GM12878 (cell line): ENCODE data around the gene HTR2B. TPM values are rescaled to one million over a fixed set of nuclear protein-coding genes. Genes with fewer than 3 reads are reported as not detected.
A peak's percentile ranks its signal among the peaks of the same experiment; 100 is the strongest.

Source experiments
- CBX3 ChIP-seq: fragments of 200-600 bp; sonication (generic); IDR thresholded peaks from 2 replicates; pipeline ENCODE4 v1.6.1; 2016; ENCODE audit warnings: low read depth, borderline replicate concordance
- CTCF ChIP-seq, 3 experiments: IDR thresholded peaks in 2 of 3; conservative IDR thresholded peaks in 1 of 3; 2 replicates each; pipeline ENCODE4 v1.5.1; 2011; ENCODE audit warnings: low read depth in 3 of 3, low read length in 3 of 3, mild to moderate bottlenecking in 3 of 3, control low read depth in 2 of 3, moderate library complexity in 2 of 3, inconsistent platforms in 1 of 3, mixed read lengths in 1 of 3; ENCODE audit not compliant: control insufficient read depth in 2 of 3, insufficient read depth in 1 of 3; ENCODE audit errors: extremely low read depth in 1 of 3
- EGR1 ChIP-seq, 2 experiments: IDR thresholded peaks; 1 replicate in 1 of 2; 2 replicates in 1 of 2; pipeline ENCODE4 v1.6.1; 2011 to 2012; ENCODE audit warnings: low read depth in 2 of 2, low read length in 2 of 2, borderline replicate concordance in 1 of 2, mild to moderate bottlenecking in 1 of 2, moderate library complexity in 1 of 2
- EP300 ChIP-seq, 2 experiments: fragments of 150-350 bp in 1 of 2; IDR thresholded peaks; 2 replicates each; pipeline ENCODE4 v1.6.1; 2011 to 2012; ENCODE audit warnings: low read depth in 2 of 2, low read length in 2 of 2, borderline replicate concordance in 1 of 2, improper control_type of control experiment in 1 of 2, inconsistent platforms in 1 of 2; ENCODE audit not compliant: control insufficient read depth in 1 of 2
- GABPA ChIP-seq: IDR thresholded peaks from 2 replicates; pipeline ENCODE4 v1.6.1; 2014; ENCODE audit warnings: antibody characterized with exemption, low read depth, mild to moderate bottlenecking, inconsistent platforms
- NR2F1 ChIP-seq: fragments of 450-650 bp; conservative IDR thresholded peaks from 2 replicates; pipeline ENCODE4 v1.6.1; 2017; ENCODE audit warnings: mild to moderate bottlenecking
- PKNOX1 ChIP-seq: fragments of 450-650 bp; IDR thresholded peaks from 2 replicates; pipeline ENCODE4 v1.6.1; 2016; ENCODE audit warnings: mild to moderate bottlenecking
- RUNX3 ChIP-seq: IDR thresholded peaks from 2 replicates; pipeline ENCODE4 v1.6.1; 2012; ENCODE audit warnings: low read length, inconsistent platforms
- TARDBP ChIP-seq: IDR thresholded peaks from 2 replicates; pipeline ENCODE4 v1.6.1; 2016; ENCODE audit warnings: borderline replicate concordance
- YY1 ChIP-seq: IDR thresholded peaks from 2 replicates; pipeline ENCODE4 v1.6.1; 2011; ENCODE audit warnings: low read depth, mild to moderate bottlenecking, low read length
- ZBTB40 ChIP-seq: fragments of 450-650 bp; IDR thresholded peaks from 2 replicates; pipeline ENCODE4 v1.6.1; 2016; ENCODE audit warnings: mild to moderate bottlenecking, moderate library complexity, borderline replicate concordance
- ZNF592 ChIP-seq: fragments of 450-650 bp; IDR thresholded peaks from 2 replicates; pipeline ENCODE4 v1.6.1; 2017; ENCODE audit warnings: mild to moderate bottlenecking, moderate library complexity
- ZNF687 ChIP-seq: fragments of 450-650 bp; IDR thresholded peaks from 2 replicates; pipeline ENCODE4 v1.6.1; 2017; ENCODE audit warnings: mild to moderate bottlenecking, moderate library complexity
- polyA plus RNA-seq, 11 experiments: library from polyadenylated mRNA; depleted of rRNA in 4 of 11; unstranded in 6 of 11; stranded (reverse) in 5 of 11; fragments of >200 nt; fragmentation: Nextera tagmentation in 4 of 11; fragmentation: Illumina TruSeq in 1 of 11; extraction: Ambion mirVana in 4 of 11; extraction: Trizol in 1 of 11; gene quantifications; 1 replicate in 1 of 11; 2 replicates in 10 of 11; pipeline versions ENCODE4 v1.2.1 to v1.2.3, GENCODE V29; 2011 to 2016; ENCODE audit warnings: inconsistent platforms in 2 of 11, missing spikeins in 2 of 11, low read depth in 1 of 11
- total RNA-seq, 4 experiments: library from RNA; depleted of rRNA in 3 of 4; stranded (reverse); fragments of >200 nt in 3 of 4; fragmentation: Illumina TruSeq in 1 of 4; extraction: Trizol in 1 of 4; gene quantifications; 2 replicates each; pipeline versions ENCODE4 v1.2.1 to v1.2.3, GENCODE V29; 2013 to 2021

Gene HTR2B
- total and polyA plus RNA-seq, 10 of the 15 experiments (the other 5 are each of a cell fraction or from before 2014, with no cell fraction given) = 0.03 to 1.2 (median 0.15) TPM

- TF ChIP-seq ZBTB40 (no peak), NR2F1 (no peak), EGR1 (IDR thresholded peaks at IDR 0.05; ENCODE audit: borderline replicate concordance in 1 of 2, low read depth in 2 of 2, low read length in 2 of 2) (no peak), RUNX3 (peak; percentile 6; the same call in 1 of the 2 replicates), ZNF687 (no peak), ZNF592 (0 out of 2 replicates have a peak, but pooled peaks have one; percentile 43), EP300 (IDR thresholded peaks at IDR 0.05; ENCODE audit: borderline replicate concordance in 1 of 2, control insufficient read depth in 1 of 2, low read depth in 2 of 2, low read length in 2 of 2) (no peak), TARDBP (no peak), GABPA (no peak), CTCF (IDR thresholded peaks at IDR 0.05 in 2 of 3, conservative IDR thresholded peaks at IDR 0.05 in 1 of 3; ENCODE audit: control insufficient read depth in 2 of 3, extremely low read depth in 1 of 3, insufficient read depth in 1 of 3, low read depth in 3 of 3, low read length in 3 of 3) (peak; percentile 74 to 85 (median 81)), PKNOX1 (no peak), CBX3 (no peak), YY1 (peak; percentile 69)
Observed at GRCh38 chr2:231104115-231104713, 20.6 kb downstream of the HTR2B start (continued).
